Right cardiac atrium (tissue), 5 donors: ENCODE data around the gene TRAPPC11. TPM values are rescaled to one million over a fixed set of nuclear protein-coding genes. Genes with fewer than 3 reads are reported as not detected.
A peak's percentile ranks its signal among the peaks of the same experiment; 100 is the strongest.
"Not testable (repeated sequence)": the region's sequence is repeated elsewhere in the genome, so short reads cannot be mapped to it uniquely, and the experiment has no call there.

Experiments
- ATAC-seq, 2 donors: fragments of 200-7000 bp; cut with Tn5 transposase; one replicate each; pipeline versions ENCODE4 v1.8.0 to v1.9.1; 2020; ENCODE audit warnings: moderate library complexity in 2 of 2, mild to moderate bottlenecking in 1 of 2
- DNase-seq, 3 donors: peaks; one replicate each; pipeline ENCODE4 v3.0.0-alpha.2; 2020
- H3K27ac ChIP-seq: one replicate; pipeline ENCODE4 v1.5.1; 2013; ENCODE audit warnings: mild to moderate bottlenecking, low read length, control low read depth, moderate library complexity
- H3K27me3 ChIP-seq: one replicate; pipeline ENCODE4 v1.6.1; 2013; ENCODE audit not compliant: control insufficient read depth, insufficient read depth
- H3K4me1 ChIP-seq: one replicate; pipeline ENCODE4 v1.6.1; 2013; ENCODE audit warnings: low read length; ENCODE audit not compliant: control insufficient read depth, insufficient read depth
- H3K4me3 ChIP-seq: one replicate; pipeline ENCODE4 v1.5.1; 2013; ENCODE audit warnings: low read length, control low read depth
- H3K9me3 ChIP-seq: one replicate; pipeline ENCODE4 v1.6.1; 2013; ENCODE audit warnings: low read length; ENCODE audit not compliant: control insufficient read depth
- WGBS: extraction: QIAGEN DNeasy Blood & Tissue Kit; methylation state at CpG from one replicate; pipeline ENCODE4 v1.1.7; 2013; 5-methylcytosine and 5-hydroxymethylcytosine counted together
- intact Hi-C, 4 donors: fragments of 100-400 bp; cut with DNase I; formaldehyde crosslinking; loops; one replicate each; pipeline versions ENCODE4 v1.11.0 to v1.14.0; 2022 to 2023
- polyA plus RNA-seq: library from polyadenylated mRNA; stranded (reverse); fragments of 200-250 nt; gene quantifications from one replicate; pipeline ENCODE4 v1.2.3, GENCODE V29; 2013
- total RNA-seq, 4 donors: library from RNA; stranded (reverse); fragmentation: NEBNext Ultra II Directional; extraction: Animal tissue kit (Norgen Biotek cat#: 25700); gene quantifications; one replicate each; pipeline ENCODE4 v1.2.1, GENCODE V29; 2021
- donor health status: healthy with polysubstance abuse.
- donor health status: DM: no; HTN: yes; CAD: no.
- donor health status: DM: no; HTN: no; CAD: no.
- donor health status: DM: no; HTN: yes; CAD: no; lungs with severe emphysema.
- donor health status: DM: yes; HTN: yes; CAD: no.

The TRAPPC11 gene
- total and polyA plus RNA-seq, 5 donors = 12.6 to 21.4 (median 20.3) TPM

GRCh38 chr4:183626168-183626567 lies 32.9 kb upstream of the TRAPPC11 start:
- intact Hi-C loops = no loop called here
- Histone ChIP-seq H3K4me1 (no peaks in the 10 kb centered on the region), H3K27ac (no peak overlapping the region)

DNA sequence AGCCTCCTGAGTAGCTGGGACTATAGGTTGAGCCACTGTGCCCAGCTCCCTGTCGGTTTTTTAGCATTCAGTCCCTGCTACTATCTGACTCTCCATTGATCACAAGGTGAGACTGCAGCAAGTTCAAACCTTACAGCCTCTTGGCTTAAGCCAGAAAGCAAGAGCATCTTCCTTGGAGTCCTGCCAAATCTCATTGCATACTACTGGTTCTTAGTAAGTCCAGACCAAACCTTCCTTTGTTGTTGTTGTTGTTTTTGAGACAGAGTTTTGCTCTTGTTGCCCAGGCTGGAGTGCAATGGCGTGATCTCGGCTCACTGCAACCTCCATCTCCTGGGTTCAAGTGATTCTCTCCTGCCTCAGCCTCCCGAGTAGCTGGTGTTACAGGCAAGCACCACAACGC lies 31.8 kb upstream of the TRAPPC11 start:
- H3K27me3 ChIP-seq, DNase-seq, H3K9me3 ChIP-seq, H3K27ac ChIP-seq, intact Hi-C loops, H3K4me3 ChIP-seq, ATAC-seq, H3K4me1 ChIP-seq: not testable (repeated sequence)
- WGBS = 90% methylated on average over 5 of the region's 5 CpGs

More at GRCh38 chr4:183626168-183626567, 32.9 kb upstream of the TRAPPC11 start:
- Histone ChIP-seq H3K4me3 (no peak overlapping the region), H3K27me3 (no peaks in the 10 kb centered on the region), H3K9me3 (no peaks in the 10 kb centered on the region)
- DNase-seq = no peak
- no peak for ATAC-seq
- WGBS = 86% methylated on average over 6 of the region's 6 CpGs

DNA sequence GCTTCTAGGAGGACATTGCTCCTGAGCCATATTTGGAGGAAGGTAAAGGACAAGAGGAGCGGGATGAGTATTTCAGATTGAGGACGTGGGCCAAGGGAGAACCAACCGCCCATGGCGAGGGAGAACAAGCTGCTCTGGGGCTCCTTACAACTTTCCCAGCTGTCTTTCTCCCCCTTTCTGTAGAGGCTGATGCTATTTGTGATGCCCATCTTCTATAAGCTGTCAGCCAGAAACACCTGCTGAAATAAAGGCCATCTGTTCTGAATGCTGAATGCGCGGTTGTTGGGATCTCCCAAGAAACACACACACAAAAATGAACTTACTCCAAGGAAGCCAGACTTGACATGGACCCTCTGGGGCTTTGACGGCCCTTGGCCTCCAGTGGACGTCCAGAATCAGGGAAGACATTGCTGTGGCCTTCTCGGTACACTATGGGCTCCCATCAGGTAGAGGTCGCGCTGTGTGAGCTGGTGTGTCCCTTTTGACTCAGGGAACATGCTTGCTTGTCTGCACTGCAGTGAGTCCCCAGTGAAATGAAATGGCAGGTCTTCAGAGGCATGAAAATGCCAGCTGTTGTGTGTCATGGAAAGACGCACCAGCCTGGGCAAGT lies 31.0 kb upstream of the TRAPPC11 start:
- Histone ChIP-seq H3K4me3 (no peak overlapping the region), H3K27me3 (no peaks in the 10 kb centered on the region), H3K4me1 (no peaks in the 10 kb centered on the region), H3K9me3 (no peaks in the 10 kb centered on the region), H3K27ac (no peak overlapping the region)
- no peak for ATAC-seq
- no peak for DNase-seq
- intact Hi-C loops = no loop called here
- 86% methylated on average over 12 of the region's 12 CpGs for WGBS

DNA sequence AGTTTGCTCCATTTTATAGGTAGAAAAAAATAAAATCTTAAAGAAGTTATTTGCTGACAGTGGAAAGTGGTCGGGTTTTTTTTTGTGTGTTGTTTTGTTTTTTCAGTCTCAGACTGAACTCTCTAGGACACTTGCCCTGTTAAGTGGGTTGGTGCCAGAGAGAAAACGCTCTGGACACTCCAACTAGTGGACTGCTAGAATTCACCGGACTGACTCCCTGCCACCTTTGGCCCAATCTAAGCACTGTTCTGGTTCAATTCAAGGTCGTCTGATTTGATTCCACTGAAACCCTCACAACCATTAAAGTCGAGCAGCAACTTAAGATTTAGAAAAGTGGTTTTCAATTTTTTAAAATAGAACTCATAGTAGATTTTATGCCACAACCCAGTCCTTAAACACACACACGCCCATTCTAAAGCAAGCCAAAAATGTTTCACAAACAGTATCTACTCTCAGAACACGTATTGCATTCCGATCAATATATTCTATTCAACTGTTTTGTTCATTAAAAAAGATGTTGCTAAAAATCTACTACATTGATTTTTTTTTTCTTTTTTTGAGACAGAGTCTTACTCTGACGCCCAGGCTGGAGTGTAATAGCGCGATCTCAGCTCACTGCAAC lies 27.4 kb upstream of the TRAPPC11 start:
- Histone ChIP-seq H3K4me3 (no peak overlapping the region), H3K4me1 (no peaks in the 10 kb centered on the region), H3K27me3 (no peaks in the 10 kb centered on the region), H3K27ac (no peak overlapping the region), H3K9me3 (no peaks in the 10 kb centered on the region)
- 69% methylated on average over 11 of the region's 11 CpGs for WGBS
- DNase-seq (no peak), ATAC-seq (no peak)
- intact Hi-C loops = no loop called here

DNA sequence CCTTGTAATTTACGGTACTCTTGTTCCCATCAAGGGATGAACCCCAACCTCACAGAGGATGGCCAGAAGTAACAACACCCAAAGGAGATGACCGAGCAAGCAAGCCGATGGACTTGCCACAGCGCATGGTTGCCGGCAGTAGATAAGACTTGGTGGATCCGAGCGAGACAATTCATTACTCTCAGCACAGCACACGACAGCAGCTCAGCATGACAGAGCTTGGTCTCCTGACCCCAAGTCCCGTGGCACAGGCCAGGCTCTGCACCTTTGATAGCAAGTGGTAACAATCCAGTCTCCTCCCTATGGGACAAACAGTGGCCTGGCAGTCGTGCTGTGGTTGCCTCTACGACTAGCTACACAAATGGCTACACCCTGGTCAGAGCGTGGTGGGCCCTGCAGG lies 26.4 kb upstream of the TRAPPC11 start:
- ATAC-seq (no peak), DNase-seq (no peak)
- Histone ChIP-seq H3K4me3 (no peak overlapping the region), H3K4me1 (no peaks in the 10 kb centered on the region), H3K27me3 (no peaks in the 10 kb centered on the region), H3K27ac (no peak overlapping the region), H3K9me3 (no peaks in the 10 kb centered on the region)
- WGBS = 82% methylated on average over 12 of the region's 12 CpGs
- intact Hi-C loops = no loop called here

- 81% methylated on average over 11 of the region's 11 CpGs for WGBS
- Histone ChIP-seq H3K4me1 (no peaks in the 10 kb centered on the region), H3K9me3 (no peaks in the 10 kb centered on the region), H3K27me3 (no peaks in the 10 kb centered on the region), H3K4me3 (no peak overlapping the region), H3K27ac (no peak overlapping the region)
- ATAC-seq = no peak
- intact Hi-C loops = no loop called here
- no peak for DNase-seq
Observed at GRCh38 chr4:183633476-183634400, 25.4 kb upstream of the TRAPPC11 start.

DNA sequence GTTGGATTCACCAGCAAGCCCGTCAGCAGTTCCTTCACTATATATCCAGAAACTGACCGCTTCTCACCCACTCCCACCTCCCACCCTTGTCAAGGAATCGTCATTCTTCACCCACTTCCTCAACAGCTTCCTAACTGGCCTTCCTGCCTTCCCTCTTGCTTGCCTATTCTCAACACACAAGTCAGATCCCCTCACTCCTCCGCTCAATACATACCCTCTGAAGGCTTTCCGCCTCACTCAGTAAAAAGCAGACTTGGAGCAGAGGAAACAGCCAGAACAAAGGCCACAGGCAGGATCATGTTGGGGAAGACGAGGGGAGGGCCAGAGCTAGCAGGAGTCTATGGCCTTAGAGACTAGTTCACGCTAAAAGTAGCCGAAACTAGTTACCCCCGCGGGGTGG lies 23.8 kb upstream of the TRAPPC11 start:
- no peak overlapping the region for H3K27ac ChIP-seq
- 35% methylated on average over 10 of the region's 10 CpGs for WGBS
- ATAC-seq (peak; percentile 31 to 68), DNase-seq (no peak)
- intact Hi-C loops = no loop called here
- H3K9me3 ChIP-seq = no peaks in the 10 kb centered on the region
- no peaks in the 10 kb centered on the region for H3K4me1 ChIP-seq
- H3K27me3 ChIP-seq = no peaks in the 10 kb centered on the region
- H3K4me3 ChIP-seq = no peak overlapping the region

DNA sequence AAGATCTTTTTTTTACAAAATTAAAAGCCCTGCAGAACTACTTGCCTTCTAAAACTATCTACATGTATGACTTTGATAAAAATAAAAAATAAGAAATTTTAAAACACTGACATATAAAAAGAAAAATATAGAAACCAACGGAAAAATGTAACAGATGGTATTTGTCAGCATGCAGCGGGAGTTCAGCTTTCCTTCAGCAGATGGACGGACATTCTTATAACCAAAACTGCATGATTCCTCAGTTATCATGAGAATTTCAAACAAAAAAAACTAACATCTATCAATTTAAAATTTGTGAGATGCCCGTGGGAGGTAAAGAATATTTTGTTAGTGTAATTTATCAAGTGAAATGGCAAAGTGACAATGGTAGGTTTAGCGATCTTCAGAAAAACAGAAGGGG lies 23.4 kb upstream of the TRAPPC11 start:
- H3K27ac ChIP-seq = no peak overlapping the region
- intact Hi-C loops = no loop called here
- ATAC-seq = no peak
- no peak for DNase-seq
- H3K4me3 ChIP-seq = no peak overlapping the region
- H3K4me1 ChIP-seq = no peaks in the 10 kb centered on the region
- no peaks in the 10 kb centered on the region for H3K27me3 ChIP-seq
- 58% methylated on average over 5 of the region's 5 CpGs for WGBS
- no peaks in the 10 kb centered on the region for H3K9me3 ChIP-seq

GRCh38 chr4:183636503-183636902 lies 22.6 kb upstream of the TRAPPC11 start:
- 81% methylated on average over 8 of the region's 8 CpGs for WGBS
- Histone ChIP-seq H3K27me3 (no peaks in the 10 kb centered on the region), H3K9me3 (no peaks in the 10 kb centered on the region), H3K4me3 (no peak overlapping the region), H3K4me1 (no peaks in the 10 kb centered on the region), H3K27ac (no peak overlapping the region)
- DNase-seq (no peak), ATAC-seq (peak; percentile 39 to 51)
- intact Hi-C loops = no loop called here

GRCh38 chr4:183636923-183637322 lies 22.2 kb upstream of the TRAPPC11 start:
- 45% methylated on average over 5 of the region's 5 CpGs for WGBS
- DNase-seq = peak in 2 of 3 donors; percentile 35 to 65

GRCh38 chr4:183637461-183637860 lies 21.6 kb upstream of the TRAPPC11 start:
- Histone ChIP-seq H3K4me3 (no peak overlapping the region), H3K9me3 (no peaks in the 10 kb centered on the region), H3K27me3 (no peaks in the 10 kb centered on the region), H3K4me1 (no peaks in the 10 kb centered on the region), H3K27ac (no peak overlapping the region)
- intact Hi-C loops = no loop called here
- ATAC-seq (no peak), DNase-seq (no peak)
- WGBS = 80% methylated on average over 3 of the region's 3 CpGs

More at GRCh38 chr4:183636923-183637322, 22.2 kb upstream of the TRAPPC11 start:
- Histone ChIP-seq H3K27me3 (no peaks in the 10 kb centered on the region), H3K4me3 (no peak overlapping the region), H3K27ac (no peak overlapping the region), H3K9me3 (no peaks in the 10 kb centered on the region), H3K4me1 (no peaks in the 10 kb centered on the region)
- intact Hi-C loops = no loop called here
- ATAC-seq = peak; percentile 57 to 83
